Upper lobe of right lung (tissue), 1 donor: ENCODE measurements around the gene ARHGAP5. TPM values are rescaled to one million over a fixed set of nuclear protein-coding genes. Genes with fewer than 3 reads are reported as not detected.
"Not testable (repeated sequence)": the region's sequence is repeated elsewhere in the genome, so short reads cannot be mapped to it uniquely, and the experiment has no call there.

Experiments
- ATAC-seq: fragments of 200-7000 bp; cut with Tn5 transposase; one replicate; pipeline ENCODE4 v1.9.1; 2020; ENCODE audit warnings: mild to moderate bottlenecking, moderate library complexity
- DNase-seq: peaks from one replicate; pipeline ENCODE4 v3.0.0-alpha.2; 2020
- H3K27ac ChIP-seq: fragments of 200-600 bp; one replicate; pipeline ENCODE4 v1.8.0; 2022
- H3K27me3 ChIP-seq: fragments of 200-600 bp; one replicate; pipeline ENCODE4 v1.8.0; 2022; ENCODE audit warnings: mild to moderate bottlenecking
- H3K36me3 ChIP-seq: fragments of 200-600 bp; one replicate; pipeline ENCODE4 v1.8.0; 2022
- H3K4me1 ChIP-seq: fragments of 200-600 bp; one replicate; pipeline ENCODE4 v1.8.0; 2022
- H3K4me3 ChIP-seq: fragments of 200-600 bp; one replicate; pipeline ENCODE4 v1.8.0; 2022; ENCODE audit warnings: mild to moderate bottlenecking
- H3K9me3 ChIP-seq: fragments of 200-600 bp; one replicate; pipeline ENCODE4 v1.8.0; 2022
- intact Hi-C: fragments of 100-400 bp; cut with DNase I; formaldehyde crosslinking; loops from one replicate; pipeline ENCODE4 v1.11.0; 2022
- total RNA-seq: library from RNA; stranded (reverse); fragmentation: NEBNext Ultra II Directional; extraction: Animal tissue kit (Norgen Biotek cat#: 25700); gene quantifications from one replicate; pipeline ENCODE4 v1.2.1, GENCODE V29; 2021
- TF ChIP-seq, protein P1 (sequence below): fragments of 200-600 bp; IDR thresholded peaks from one replicate; pipeline ENCODE4 v1.8.0; 2022; ENCODE audit warnings: antibody characterized with exemption
- donor health status: DM: no; HTN: yes; CAD: no; lungs with severe emphysema.

Gene ARHGAP5
- total RNA-seq, 1 donor from 2014 or later = 111 TPM

DNA sequence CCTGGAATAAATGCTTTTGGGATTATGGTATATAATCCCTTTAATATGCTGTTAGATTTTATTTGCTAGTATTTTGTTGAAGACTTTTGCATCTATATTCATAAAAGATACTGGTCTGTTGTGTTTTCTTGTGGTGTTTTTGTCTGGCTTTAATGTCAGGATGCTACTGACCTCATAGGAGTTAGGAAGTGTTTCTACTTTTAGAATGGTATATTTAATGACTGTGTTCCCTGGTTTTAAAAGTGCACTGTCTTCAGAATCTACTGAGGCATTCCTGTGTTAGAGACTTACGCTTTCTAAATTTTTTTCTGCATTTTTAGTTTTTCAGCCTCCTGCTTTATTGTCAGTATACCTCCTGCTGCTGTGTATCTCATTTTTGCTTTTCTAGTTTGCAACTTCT lies 51.6 kb downstream of the ARHGAP5 start:
- H3K36me3 ChIP-seq = no peaks in the 10 kb centered on the region
- TF ChIP-seq, protein P1, sequence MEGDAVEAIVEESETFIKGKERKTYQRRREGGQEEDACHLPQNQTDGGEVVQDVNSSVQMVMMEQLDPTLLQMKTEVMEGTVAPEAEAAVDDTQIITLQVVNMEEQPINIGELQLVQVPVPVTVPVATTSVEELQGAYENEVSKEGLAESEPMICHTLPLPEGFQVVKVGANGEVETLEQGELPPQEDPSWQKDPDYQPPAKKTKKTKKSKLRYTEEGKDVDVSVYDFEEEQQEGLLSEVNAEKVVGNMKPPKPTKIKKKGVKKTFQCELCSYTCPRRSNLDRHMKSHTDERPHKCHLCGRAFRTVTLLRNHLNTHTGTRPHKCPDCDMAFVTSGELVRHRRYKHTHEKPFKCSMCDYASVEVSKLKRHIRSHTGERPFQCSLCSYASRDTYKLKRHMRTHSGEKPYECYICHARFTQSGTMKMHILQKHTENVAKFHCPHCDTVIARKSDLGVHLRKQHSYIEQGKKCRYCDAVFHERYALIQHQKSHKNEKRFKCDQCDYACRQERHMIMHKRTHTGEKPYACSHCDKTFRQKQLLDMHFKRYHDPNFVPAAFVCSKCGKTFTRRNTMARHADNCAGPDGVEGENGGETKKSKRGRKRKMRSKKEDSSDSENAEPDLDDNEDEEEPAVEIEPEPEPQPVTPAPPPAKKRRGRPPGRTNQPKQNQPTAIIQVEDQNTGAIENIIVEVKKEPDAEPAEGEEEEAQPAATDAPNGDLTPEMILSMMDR = no peak
- H3K9me3 ChIP-seq = peaks cover 3% of the 10 kb centered on the region
- no peak overlapping the region for H3K27ac ChIP-seq
- intact Hi-C loops = no loop called here
- no peaks in the 10 kb centered on the region for H3K27me3 ChIP-seq
- ATAC-seq (no peak), DNase-seq (no peak)
- H3K4me3 ChIP-seq = no peak overlapping the region
- peaks cover 6% of the 10 kb centered on the region for H3K4me1 ChIP-seq

- Histone ChIP-seq H3K4me1 (peaks cover 5% of the 10 kb centered on the region), H3K9me3 (peaks cover 3% of the 10 kb centered on the region), H3K27ac (no peak overlapping the region), H3K4me3 (no peak overlapping the region), H3K36me3 (no peaks in the 10 kb centered on the region), H3K27me3 (no peaks in the 10 kb centered on the region)
- no peak for DNase-seq
- intact Hi-C loops = no loop called here
- TF ChIP-seq, protein P1 = no peak
- ATAC-seq = peak; percentile 41
These were observed 52.0 kb downstream of the ARHGAP5 start for GRCh38 chr14:32129124-32129523.

DNA sequence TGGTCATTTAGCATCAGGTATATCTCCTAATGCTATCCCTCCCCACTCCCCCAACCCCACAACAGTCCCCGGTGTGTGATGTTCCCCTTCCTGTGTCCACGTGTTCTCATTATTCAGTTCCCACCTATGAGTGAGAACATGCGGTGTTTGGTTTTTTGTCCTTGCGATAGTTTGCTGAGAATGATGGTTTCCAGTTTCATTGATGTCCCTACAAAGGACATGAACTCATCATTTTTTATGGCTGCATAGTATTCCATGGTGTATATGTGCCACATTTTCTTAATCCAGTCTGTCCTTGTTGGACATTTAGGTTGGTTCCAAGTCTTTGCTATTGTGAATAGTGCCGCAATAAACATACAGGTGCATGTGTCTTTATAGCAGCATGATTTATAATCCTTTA lies 54.6 kb downstream of the ARHGAP5 start:
- H3K4me3 ChIP-seq, H3K27me3 ChIP-seq, DNase-seq, intact Hi-C loops, H3K36me3 ChIP-seq, ATAC-seq, H3K27ac ChIP-seq, H3K4me1 ChIP-seq, H3K9me3 ChIP-seq: not testable (repeated sequence)

DNA sequence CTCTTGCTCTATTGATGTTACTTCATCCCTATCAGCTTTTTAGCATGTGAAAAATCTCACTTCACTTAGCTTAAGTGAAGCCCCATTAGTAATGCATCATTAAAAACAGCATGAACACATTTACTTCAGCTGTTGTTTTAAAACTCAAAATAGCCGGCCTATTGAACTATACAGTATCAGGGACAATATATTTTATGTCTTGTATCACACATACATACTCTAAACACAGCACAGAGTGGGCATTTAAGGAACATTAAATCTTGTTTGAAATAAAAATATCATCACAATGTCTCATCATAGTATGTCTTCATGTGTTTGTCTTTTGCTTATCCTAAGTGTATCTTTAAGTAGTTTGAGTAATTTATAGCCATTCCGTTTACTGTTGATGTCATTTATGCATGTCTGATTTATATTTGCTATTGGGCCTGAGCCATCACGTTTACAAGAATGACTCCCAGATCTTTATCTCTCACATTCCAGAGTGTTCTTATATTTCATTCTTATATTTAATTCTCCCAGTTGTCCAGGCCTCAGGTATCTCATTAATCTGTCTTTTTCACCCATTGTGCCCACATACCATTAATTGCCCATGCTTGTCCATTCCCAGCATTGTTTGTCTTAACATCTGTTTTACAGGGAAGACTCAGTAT lies 57.5 kb downstream of the ARHGAP5 start:
- H3K27me3 ChIP-seq = no peaks in the 10 kb centered on the region
- intact Hi-C loops = no loop called here
- no peak for ATAC-seq
- H3K36me3 ChIP-seq = no peaks in the 10 kb centered on the region
- peaks cover 18% of the 10 kb centered on the region for H3K9me3 ChIP-seq
- DNase-seq = no peak
- TF ChIP-seq, protein P1 = no peak
- no peak overlapping the region for H3K4me3 ChIP-seq
- H3K27ac ChIP-seq = no peak overlapping the region
- H3K4me1 ChIP-seq = no peaks in the 10 kb centered on the region

DNA sequence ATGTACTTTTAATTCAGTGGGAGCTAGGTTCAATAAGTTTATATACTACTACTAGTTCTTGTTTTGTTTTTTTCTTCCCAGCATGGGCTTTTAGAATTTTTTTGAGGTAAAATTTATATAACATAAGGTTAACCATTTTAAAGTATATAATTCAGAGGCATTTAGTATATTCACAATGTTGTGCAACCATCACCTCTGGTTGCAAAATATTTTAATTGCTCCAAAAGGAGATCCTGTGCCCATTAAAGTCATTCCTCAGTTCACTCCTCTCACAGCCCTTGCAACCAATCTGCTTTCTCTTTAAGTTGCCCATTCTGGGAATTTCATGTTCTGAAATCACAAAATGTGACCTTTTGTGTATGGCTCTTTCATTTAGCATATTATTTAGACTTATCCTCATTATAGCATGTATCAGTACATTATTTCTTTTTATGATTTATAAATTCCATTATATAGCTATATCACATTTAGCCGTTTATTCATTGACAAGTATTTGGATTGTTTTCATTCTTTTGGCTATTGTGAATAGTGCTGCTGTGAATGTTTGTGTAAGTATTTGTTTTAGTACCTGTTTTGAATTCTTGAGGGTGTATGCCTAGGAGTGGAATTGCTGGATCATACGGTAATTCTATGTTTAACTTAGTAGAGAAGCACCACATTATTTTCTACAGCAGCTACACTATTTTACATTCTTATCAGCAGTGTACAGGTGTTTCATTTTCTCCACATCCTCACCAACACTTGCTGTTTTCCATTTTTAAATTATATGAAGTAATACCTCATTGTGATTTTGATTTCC lies 59.1 kb downstream of the ARHGAP5 start:
- Histone ChIP-seq H3K9me3 (peaks cover 18% of the 10 kb centered on the region), H3K27me3 (no peaks in the 10 kb centered on the region), H3K4me3 (no peak overlapping the region), H3K27ac (no peak overlapping the region), H3K36me3 (no peaks in the 10 kb centered on the region), H3K4me1 (no peaks in the 10 kb centered on the region)
- intact Hi-C loops = no loop called here
- no peak for DNase-seq
- TF ChIP-seq, protein P1 = no peak
- no peak for ATAC-seq

GRCh38 chr14:32137313-32137712 lies 60.2 kb downstream of the ARHGAP5 start:
- Histone ChIP-seq H3K4me1 (no peaks in the 10 kb centered on the region), H3K9me3 (peaks cover 18% of the 10 kb centered on the region), H3K27ac (no peak overlapping the region), H3K36me3 (no peaks in the 10 kb centered on the region), H3K4me3 (no peak overlapping the region), H3K27me3 (no peaks in the 10 kb centered on the region)
- no peak for DNase-seq
- TF ChIP-seq, protein P1 = no peak
- intact Hi-C loops = no loop called here
- no peak for ATAC-seq
